Hippocampal formation (tissue), 2 donors: ENCODE data around the gene PITX1.

ENCODE experiments used
- DNase-seq, 2 donors: peaks; one replicate each; lab custom pipeline; 2025; lab: John Stamatoyannopoulos, UW

The PITX1 gene

GRCh38 chr5:135041726-135042125 is 7.7 kb upstream of the PITX1 start:
- no peak for DNase-seq

DNA sequence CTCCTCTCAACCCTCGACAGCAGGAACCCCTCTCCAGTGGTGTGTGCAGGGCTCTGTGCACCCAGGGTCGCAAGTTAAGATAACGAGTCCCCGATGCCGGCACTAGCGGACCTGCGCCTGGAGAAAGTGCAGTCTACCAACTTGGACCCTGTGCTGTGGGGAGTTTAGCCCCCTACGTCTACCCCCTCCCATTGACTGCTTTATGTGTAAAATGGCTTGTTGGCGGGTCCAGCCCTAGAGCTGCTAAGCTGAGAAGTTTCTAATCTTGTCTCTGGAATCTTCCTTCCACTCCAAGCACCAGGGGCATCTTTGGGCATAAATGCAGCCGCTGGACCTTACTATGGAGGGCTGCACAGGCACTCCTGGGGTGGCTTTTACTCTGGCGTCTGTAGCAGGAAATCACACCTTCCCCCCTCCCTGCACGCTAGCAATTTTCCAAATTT is 7.1 kb upstream of the PITX1 start:
- DNase-seq, result no peak

DNA sequence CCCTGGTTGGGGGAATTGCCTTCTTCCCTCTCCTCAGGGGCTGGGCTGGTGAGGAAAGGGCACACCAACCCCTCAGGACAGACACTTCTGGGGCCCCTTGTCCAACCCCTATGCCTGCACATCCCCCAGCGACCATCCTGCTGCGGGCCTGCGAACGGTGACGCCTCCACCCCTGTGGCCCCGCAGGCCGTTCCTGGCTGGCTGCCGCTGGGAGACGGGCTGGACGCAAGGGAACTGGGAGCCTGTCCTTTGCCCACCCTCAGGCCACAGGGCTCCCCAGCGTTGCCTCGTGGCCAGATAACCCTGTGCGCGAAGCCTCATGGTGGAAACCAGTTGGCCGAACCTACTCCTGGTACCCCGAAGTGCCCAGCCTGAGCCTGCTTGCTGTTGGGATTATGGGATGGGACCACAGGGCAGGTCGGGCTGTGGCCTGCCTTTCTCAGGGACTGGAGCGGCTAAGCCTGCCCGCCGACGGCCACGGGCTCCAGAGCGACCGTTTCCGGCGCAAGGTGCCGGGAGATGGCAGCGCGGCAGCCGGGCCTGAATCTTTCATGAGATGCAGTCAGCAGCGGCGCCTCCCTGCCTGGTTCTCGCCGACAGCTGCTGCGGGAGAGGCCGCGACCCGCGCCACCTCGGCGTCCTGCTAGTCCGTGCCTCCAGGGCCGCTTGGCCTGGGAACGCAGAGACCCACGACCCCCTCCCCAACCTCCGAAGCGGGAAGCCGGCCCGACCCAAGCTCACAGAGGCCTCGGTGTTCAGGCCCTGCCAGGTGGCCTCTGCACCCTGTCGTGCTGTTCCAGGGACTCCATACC is 6.5 kb upstream of the PITX1 start:
- DNase-seq, result no peak

DNA sequence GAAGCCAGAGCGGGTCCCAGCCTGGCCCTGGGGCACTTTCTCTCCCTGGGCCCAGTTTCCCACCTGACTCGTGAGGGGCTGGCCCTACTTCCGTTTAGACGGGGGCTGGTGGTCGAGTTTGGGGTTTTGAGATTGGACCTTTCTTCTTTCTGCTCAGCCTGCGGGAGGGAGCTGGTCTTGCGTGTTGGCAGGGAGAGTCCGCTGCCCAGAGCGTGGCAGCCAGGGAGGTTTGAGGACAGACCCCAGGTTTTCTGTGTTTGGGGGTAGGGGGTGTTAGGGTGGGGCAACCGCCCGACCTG is 6.0 kb upstream of the PITX1 start:
- DNase-seq, result no peak

DNA sequence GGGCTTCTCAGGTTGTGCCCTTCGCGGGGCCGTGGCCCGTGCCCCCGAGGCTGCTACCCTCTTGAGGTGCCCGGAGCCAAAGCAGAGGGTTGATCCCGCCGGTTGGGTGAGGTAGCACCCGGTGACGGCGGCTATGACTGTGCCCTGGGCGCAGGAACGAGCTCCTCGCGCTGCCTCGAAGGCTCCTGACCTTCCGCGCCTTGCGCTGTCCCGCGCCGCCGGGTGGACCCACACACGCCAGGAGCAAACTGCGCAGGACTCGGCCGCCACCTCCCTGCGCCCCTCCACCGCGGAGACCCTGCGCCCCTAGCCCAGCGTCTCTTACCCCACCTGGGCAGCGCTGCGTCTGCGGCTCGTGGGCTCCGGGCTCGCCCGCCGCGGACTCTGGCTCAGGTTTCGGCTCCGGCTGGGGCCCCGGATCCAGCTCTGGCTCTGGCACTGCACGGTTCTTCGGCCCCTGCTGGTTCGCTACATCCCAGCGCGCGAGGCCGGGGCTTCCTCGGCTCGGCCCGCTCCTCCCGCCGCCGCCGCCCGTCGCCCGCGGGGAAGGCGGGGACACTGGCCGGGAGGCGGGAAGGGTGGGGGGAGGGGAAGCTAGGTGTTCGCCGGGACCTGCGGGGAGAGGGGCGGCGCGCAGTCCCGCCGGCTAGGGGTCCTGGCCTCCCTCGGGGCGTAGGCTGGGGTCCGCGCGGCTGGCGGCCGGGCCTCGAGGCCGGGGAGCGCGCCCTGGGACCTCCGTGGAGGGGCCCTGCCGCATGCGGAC is 5.4 kb upstream of the PITX1 start:
- DNase-seq, result no peak

GRCh38 chr5:135038813-135039270 is 4.8 kb upstream of the PITX1 start:
- DNase-seq, result no peak

DNA sequence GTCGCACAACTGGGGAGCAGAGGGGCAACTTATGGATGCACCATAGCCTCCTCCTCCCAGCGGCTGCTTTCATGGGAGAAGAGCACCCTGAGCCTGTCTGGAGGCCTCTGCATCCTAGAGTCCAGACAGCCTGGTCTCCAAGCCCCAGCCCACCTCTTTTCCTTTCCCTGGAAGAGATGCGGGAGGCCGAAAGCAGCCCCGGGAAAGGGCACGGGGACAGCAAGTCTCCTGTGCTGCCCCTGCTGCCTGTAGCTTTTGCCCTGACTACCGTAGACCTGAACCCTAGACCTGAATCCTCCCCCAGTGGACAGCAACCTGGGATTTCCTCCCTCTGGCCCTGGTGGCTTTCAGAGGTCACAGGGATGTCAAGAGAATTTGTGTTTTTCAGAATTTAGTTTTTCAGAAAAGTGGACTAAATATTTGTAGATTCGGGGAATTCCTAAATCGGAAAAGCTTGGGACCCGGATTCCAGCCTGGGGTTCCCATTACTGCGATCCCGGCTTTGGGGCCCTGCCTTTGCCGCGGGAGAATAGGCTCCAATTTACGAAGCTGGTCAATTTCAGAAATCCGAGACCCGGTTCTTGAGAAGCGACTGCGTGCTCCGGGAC is 4.3 kb upstream of the PITX1 start:
- no peak for DNase-seq

DNA sequence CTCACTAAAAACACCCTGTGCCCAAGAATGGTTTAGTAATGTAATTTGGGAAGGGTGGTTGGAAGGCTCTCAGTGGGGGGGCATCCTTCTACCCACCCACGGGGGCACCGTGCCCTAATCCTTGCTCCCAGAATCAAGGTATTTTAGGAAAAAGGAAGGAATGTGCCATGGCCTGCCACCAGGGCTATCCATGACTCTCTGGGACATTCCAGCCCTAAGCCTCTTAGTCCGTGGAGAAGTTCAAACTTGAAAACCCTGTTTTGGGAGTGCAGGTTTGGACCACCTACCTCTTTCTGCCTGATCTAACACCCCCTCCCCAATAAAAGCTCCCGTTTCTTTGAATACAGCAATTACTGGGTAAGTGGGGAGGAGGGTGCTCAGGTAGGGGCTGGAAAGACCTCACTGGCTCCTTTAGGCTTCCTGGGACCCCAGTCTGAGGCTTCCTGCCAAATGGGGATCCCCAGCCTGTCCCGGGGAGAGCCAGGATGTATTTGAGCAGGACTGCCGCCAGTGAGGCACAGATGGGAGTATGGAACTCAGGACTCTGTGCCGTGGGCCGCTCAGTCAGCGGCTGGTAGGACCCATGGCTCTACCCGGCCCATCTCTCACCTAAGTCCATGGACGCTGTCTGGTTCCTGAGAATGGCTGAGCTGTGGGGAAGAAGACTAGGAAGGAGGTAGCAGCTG is 3.6 kb upstream of the PITX1 start:
- DNase-seq, result no peak

- DNase-seq, result no peak
Measured at GRCh38 chr5:135036405-135036804, 2.4 kb upstream of the PITX1 start.

DNA sequence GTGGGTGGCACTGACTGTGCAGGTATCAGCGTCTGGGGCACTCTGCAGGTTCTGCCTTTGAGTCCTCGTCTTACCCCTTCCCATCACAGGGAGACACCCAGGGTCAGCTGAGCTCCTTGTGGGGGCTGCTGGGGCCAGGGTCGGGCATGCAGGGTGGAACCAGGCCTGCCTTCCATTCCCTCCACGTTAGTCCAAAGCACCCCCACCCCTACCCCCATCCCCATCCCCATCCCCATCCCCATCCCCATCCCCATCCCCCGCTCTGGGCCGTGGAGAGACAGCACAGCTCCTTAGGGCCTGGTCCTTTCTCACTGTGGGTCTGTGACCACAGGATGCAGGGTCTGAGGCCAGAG is 1.6 kb upstream of the PITX1 start:
- no peak for DNase-seq

GRCh38 chr5:135034963-135035677 is 1.1 kb upstream of the PITX1 start:
- DNase-seq, result no peak

DNA sequence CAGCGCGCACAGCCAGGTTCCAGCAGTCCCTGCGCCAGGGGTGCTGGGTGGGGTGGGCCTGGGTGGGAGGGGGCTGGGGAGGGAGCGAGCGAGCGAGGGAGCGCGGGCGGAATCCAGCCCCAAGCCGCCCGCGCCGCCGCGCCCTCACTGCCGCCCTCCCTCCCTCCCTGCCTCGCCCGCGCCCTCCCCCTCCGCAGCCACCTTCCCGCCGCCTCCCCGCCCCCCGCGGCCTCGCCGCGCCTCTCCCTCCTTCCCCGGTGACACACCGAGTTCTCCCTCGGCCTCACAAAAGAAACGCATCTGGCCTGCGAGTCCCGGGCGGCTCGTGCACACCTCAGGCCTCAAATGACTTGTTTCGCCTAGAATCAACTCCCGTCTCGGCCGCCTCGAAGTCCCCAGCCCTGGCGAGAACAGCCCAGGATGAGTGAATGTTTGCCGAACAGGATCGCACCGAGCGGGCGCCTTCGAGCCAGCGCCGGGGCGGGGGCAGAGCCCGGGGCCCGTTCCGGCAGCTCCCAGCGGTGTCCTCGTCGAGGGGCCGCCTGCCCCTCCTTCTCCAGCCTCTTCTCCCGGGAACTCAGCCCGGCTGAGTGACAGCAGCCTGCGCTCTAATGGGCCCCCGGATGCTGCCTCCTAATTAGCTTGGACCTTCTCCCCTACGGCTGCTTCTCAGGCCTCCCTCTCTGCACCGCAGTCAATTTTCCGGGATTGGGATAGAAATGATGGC is 371 bp upstream of the PITX1 start:
- DNase-seq, result no peak

GRCh38 chr5:135032999-135033861 is 798 bp downstream of the PITX1 start:
- DNase-seq, result no peak

GRCh38 chr5:135032695-135032998 is 1.4 kb downstream of the PITX1 start:
- DNase-seq, result no peak

- no peak for DNase-seq
Measured at GRCh38 chr5:135031813-135032694, 2.0 kb downstream of the PITX1 start.

GRCh38 chr5:135030956-135031812 is 2.8 kb downstream of the PITX1 start:
- DNase-seq, result no peak

DNA sequence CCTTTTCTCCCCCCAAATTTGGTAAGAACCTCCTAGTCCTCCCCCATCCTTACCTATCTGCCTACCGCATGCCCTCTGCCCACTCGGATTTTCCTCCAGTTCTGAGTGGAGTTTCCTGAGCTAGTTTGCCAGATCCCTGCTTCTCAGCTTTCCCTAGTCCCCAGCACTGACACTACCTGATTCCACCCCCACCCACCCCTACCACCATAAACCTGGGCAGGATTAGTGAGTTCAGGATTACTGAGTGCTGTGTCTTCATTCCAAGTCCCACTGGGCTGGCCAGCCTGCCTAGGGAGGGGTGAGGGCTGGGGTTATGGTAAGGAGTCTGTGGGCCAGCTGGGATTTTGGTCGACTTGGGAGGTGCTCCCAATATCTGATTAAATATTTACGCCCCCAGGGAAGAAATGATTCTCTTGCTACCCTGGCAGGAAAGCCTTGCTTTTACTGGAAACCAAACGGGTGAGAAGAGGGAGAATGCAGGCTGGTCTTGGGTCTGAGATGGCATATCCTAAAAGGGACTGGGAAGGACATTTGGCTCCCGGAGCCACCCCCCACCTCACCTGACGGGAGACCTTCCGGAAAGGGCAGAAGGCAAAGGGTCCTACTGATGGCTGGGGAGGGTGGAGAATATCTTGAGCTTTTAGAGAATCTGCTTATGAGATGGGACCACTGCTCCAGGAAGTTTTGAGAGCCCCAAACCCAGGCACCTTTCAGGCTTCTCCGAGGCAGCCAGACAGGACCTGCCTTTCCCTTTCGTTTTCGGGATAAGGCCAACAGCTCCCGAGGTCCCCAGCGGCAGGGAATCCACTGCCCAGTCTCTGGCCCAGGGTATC is 3.7 kb downstream of the PITX1 start:
- no peak for DNase-seq
